ENCODE measurements around the gene SYCE1. TPM values are rescaled to one million over a fixed set of nuclear protein-coding genes. Genes with fewer than 3 reads are reported as not detected.

SYCE1 gene
- total RNA-seq, 2 donors from 2014 or later, result 1.0 to 2.0 TPM

DNA sequence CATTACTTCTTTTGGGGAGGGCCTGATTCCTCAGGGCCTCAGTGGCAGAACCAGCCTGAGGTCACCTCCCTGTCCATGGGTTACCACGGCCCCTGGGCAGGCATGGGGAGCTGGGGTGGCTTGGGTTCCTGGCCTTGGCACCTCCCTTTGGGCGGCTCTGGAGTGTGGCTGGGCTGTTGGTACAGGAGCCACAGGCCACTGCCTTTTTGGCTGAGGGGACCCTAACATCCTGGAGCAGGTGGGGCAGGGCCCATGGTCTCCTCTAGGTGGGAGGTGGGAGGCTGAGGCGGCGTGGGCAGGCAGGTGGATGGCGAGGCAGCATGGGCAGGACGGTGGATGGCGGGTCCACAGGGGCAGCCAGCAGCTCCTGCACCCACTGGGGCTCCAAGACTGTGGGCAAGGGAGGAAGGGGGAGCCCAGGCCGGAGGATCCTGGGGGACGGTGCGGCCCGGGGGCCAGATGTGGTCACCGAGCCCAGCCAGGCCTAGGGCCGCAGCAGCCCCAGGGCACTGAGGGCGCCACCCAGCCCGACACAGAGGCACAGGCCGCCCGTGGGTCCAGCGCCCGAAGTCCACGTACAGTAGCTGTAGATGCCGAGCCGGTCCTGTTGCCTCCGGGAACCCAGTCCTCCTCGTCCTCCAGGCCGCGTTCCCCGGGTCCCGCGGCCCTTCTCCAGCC lies 2.4 kb upstream of the SYCE1 start:
- Histone ChIP-seq H3K9me3 (no peaks in the 10 kb centered on the region), H3K36me3 (replicated peaks in 1 of 2; ENCODE audit: insufficient read depth in 1 of 2, low read depth in 2 of 2) (no peaks in the 10 kb centered on the region), H3K4me1 (no peaks in the 10 kb centered on the region), H3K27me3 (no peaks in the 10 kb centered on the region), H3K4me3 (no peak overlapping the region), H3K27ac (no peak overlapping the region)
- DNase-seq, result no peak
- TF ChIP-seq, protein P1, sequence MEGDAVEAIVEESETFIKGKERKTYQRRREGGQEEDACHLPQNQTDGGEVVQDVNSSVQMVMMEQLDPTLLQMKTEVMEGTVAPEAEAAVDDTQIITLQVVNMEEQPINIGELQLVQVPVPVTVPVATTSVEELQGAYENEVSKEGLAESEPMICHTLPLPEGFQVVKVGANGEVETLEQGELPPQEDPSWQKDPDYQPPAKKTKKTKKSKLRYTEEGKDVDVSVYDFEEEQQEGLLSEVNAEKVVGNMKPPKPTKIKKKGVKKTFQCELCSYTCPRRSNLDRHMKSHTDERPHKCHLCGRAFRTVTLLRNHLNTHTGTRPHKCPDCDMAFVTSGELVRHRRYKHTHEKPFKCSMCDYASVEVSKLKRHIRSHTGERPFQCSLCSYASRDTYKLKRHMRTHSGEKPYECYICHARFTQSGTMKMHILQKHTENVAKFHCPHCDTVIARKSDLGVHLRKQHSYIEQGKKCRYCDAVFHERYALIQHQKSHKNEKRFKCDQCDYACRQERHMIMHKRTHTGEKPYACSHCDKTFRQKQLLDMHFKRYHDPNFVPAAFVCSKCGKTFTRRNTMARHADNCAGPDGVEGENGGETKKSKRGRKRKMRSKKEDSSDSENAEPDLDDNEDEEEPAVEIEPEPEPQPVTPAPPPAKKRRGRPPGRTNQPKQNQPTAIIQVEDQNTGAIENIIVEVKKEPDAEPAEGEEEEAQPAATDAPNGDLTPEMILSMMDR (IDR thresholded peaks at IDR 0.05), result no peak
- no peak for TF ChIP-seq POLR2A (IDR thresholded peaks at IDR 0.05)
- 84 to 89% methylated on average over 28 to 29 of the region's 29 CpGs for WGBS, 2 donors
- intact Hi-C loops (cut with DNase I), result no loop called here
- no peak for ATAC-seq

DNA sequence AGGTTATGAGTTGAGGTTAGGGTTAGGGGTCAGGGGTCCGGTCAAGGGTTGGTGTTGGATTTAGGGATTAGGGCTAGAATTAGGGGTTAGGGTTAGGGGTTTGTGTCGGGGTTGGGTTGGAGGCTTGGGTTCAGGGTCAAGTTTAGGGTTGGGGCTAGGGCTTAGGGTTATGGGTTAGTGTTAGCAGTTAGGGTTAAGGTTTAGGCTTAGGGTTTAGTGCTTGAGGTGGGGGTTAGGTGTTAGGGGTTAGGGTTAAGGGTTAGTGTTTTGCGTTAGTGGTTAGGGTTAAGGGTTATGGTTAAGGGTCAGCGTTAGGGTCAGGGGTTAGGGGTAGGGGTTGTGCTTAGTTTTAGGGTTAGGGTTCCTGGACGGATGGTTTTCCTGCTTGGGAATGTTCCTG lies 1.7 kb upstream of the SYCE1 start:
- ATAC-seq, result no peak
- Histone ChIP-seq H3K4me3 (no peak overlapping the region), H3K9me3 (no peaks in the 10 kb centered on the region), H3K4me1 (no peaks in the 10 kb centered on the region), H3K27ac (no peak overlapping the region), H3K27me3 (no peaks in the 10 kb centered on the region), H3K36me3 (replicated peaks in 1 of 2; ENCODE audit: insufficient read depth in 1 of 2, low read depth in 2 of 2) (no peaks in the 10 kb centered on the region)
- 71 to 78% methylated on average over 5 of the region's 5 CpGs for WGBS, 2 donors
- intact Hi-C loops (cut with DNase I), result no loop called here
- DNase-seq, result no peak
- TF ChIP-seq, protein P1 (IDR thresholded peaks at IDR 0.05), result no peak
- no peak for TF ChIP-seq POLR2A (IDR thresholded peaks at IDR 0.05)

DNA sequence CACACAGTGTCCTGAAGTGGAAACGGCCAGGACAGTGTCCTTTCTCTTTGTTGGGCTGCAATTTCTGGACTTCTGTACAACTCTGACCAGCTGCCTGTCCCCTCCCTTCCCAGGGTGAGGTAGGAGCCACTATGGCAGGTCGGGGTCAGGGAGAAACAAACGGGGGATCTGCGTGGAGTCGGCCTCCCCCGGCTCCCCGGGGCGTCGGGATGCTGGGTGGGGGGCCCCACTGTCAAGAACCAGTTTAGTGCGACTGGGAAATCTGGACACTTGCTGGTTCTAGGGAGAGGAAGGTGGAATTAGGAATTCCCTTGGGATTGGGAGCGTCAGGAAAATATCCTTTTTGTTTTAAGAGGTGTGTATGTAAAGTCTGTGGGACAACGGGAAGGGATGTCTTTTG lies 567 bp downstream of the SYCE1 start:
- H3K27ac ChIP-seq, result peak overlapping the region in 1 of 4 donors; percentile 54
- H3K4me3 ChIP-seq, result no peak overlapping the region
- H3K36me3 ChIP-seq (replicated peaks in 1 of 2; ENCODE audit: insufficient read depth in 1 of 2, low read depth in 2 of 2), result no peaks in the 10 kb centered on the region
- intact Hi-C loops (cut with DNase I), result no loop called here
- DNase-seq (no peak), ATAC-seq (no peak)
- H3K27me3 ChIP-seq, result no peaks in the 10 kb centered on the region
- H3K9me3 ChIP-seq, result no peaks in the 10 kb centered on the region
- no peak for TF ChIP-seq POLR2A (IDR thresholded peaks at IDR 0.05)
- TF ChIP-seq, protein P1 (IDR thresholded peaks at IDR 0.05), result no peak
- no peaks in the 10 kb centered on the region for H3K4me1 ChIP-seq
- 67 to 82% methylated on average over 11 to 12 of the region's 12 CpGs for WGBS, 2 donors

DNA sequence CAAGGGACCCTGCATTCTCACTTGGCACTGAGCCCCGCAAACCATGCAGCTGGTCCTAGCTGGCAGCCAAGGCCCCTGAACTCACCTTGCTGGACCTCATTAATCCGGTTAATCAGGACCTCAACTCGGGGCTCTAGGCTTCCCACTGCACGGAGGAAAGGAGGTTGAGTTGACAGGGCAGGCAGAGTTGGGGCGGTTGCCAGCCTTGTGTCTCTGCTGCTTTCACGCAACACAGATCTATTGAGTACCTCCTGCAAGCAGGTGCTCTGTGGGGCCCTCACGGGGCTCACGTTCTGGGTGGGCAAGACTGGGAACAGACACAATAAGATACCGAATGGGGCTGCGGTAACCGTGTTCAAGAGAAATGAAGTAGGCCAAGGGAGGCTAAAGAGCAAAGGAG lies 6.2 kb downstream of the SYCE1 start:
- no peak for ATAC-seq
- 74 to 77% methylated on average over 8 to 11 of the region's 11 CpGs for WGBS, 2 donors
- H3K4me3 ChIP-seq, result no peak overlapping the region

More for the DNA sequence above, 6.2 kb downstream of the SYCE1 start:
- intact Hi-C loops (cut with DNase I), result no loop called here
- TF ChIP-seq, protein P1 (IDR thresholded peaks at IDR 0.05), result no peak
- no peak for TF ChIP-seq POLR2A (IDR thresholded peaks at IDR 0.05)
- H3K9me3 ChIP-seq, result no peaks in the 10 kb centered on the region
- no peaks in the 10 kb centered on the region for H3K36me3 ChIP-seq (replicated peaks in 1 of 2; ENCODE audit: insufficient read depth in 1 of 2, low read depth in 2 of 2)
- H3K27ac ChIP-seq, result no peak overlapping the region
- H3K4me1 ChIP-seq, result no peaks in the 10 kb centered on the region
- H3K27me3 ChIP-seq, result no peaks in the 10 kb centered on the region
- DNase-seq, result no peak

Measured in body of pancreas (tissue), 4 donors.